Hematopoietic multipotent progenitor cell (in vitro differentiated cells): ENCODE data around the gene EFTUD2. TPM values are rescaled to one million over a fixed set of nuclear protein-coding genes. Genes with fewer than 3 reads are reported as not detected.
"Not testable (repeated sequence)": the region's sequence is repeated elsewhere in the genome, so short reads cannot be mapped to it uniquely, and the experiment has no call there.

Experiments used
- DNase-seq, 3 donors: peaks; one replicate each; pipeline ENCODE4 v3.0.0-alpha.2; 2011 to 2015; ENCODE audit warnings: low read depth in 2 of 3, low spot score in 2 of 3
- total RNA-seq: library from RNA; depleted of rRNA; stranded (reverse); fragments of >200 nt; gene quantifications from one replicate; pipeline ENCODE4 v1.2.3, GENCODE V29; 2012

Gene EFTUD2
- total RNA-seq: 121 TPM

DNA sequence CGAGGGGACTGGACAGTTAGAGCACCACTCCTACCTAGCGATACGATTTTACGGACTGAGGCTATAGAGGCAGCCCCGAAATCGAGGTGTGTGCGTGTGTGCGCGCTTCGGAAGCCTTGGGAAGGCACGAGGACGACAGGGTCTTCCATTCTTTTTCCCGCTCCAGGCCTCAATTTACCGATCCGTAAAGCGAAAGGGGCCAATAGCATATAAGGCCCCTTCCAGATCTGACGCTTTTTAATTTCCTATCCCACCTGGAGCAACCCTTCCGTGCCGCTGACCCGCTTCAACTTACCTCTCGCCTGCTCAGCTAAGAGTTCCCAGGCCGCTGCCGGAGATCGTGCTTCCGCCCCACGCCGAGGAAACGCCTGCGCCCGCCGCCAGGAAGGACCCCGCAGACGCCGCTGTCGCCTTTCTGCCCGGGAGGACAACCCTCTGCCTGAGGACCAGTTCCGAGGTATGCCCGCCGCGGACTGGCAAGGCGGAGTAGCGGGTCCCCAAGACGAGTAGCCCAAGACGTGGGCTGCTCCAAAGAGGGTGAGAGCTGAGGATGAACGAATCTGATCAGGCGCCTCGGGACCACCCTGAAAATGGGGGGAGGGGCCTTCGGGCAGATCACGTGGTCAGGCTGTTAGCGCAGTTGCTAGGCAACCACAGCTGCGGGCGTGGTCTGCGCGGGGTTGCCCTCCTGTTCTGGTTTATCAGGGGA, at the start of gene EFTUD2:
EFTUD2 (minus strand) TSS at position 372 of the 709 bp plus-strand sequence. CDS start 4,924 bp downstream, outside the sequence.
- peak; percentile 91 to 98 (median 92) for DNase-seq

DNA sequence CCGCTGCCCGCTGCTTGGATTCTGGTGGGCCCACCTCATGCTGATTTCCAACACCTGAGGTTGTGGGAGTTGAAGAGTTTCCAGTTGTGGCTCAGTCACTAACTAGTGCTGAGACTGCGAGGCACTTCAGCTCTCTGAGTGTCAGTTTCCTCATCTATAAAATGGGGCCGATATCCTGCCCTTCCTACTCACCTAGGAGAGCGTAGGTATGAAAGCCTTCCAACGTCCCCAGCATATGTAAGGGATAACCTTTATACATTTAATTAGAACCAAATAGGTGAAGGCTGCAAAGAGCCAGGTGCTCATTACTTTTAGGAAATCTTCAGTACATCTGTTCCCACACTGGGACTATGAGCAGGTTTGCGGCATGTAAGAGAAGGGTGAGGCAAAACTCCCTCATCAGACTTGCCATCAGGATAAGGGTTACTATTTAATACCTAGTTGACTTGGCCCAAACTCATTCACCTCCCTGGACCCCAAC, 49.1 kb upstream of the EFTUD2 start:
- no peak for DNase-seq

DNA sequence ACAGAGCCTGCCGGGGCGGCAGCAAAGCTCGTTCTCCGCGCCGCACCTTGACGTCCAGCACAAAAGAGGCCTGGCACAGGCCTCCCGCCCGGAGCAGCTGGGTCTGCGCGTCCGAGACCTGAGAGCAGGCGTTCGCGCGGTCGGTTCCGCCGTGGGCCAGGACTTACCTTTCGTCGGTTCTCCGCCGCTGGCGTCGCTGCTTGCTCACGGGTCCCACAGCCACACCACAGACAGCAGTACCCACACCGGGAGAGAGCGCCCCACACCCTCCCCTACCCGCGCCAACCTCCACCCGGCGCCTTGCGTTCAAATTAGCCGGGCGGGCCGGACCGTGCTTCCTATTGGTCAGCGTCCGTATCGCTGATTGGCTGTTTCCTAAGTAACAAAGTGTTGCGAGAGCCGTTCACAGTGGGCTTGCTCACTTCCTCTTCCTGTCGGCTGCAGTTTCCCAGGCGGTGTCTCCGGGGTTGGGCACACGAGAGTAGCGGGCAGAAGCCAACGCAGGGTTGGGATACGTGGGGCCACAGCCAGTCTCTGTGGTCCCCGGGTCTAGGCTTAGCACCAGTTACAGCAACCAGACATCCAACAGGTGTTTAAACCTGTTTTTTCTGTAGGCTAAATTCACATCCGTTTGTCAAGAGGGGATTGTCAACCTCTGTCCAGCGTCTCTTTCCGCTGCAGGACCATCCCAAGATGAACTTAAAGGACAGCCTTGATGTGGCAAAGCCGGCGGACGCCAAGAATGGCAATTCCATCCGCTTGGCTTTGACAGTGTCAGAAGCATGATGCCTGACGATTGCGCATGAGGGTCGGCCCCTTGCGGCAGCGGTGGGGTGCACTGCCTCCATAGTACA, 48.4 kb upstream of the EFTUD2 start, which contains the start of gene KIF18B:
KIF18B (minus strand) TSS at position 313 of the 854 bp plus-strand sequence. CDS start 11,429 bp downstream, outside the sequence.
- DNase-seq: peak; percentile 69 to 96 (median 91)

DNA sequence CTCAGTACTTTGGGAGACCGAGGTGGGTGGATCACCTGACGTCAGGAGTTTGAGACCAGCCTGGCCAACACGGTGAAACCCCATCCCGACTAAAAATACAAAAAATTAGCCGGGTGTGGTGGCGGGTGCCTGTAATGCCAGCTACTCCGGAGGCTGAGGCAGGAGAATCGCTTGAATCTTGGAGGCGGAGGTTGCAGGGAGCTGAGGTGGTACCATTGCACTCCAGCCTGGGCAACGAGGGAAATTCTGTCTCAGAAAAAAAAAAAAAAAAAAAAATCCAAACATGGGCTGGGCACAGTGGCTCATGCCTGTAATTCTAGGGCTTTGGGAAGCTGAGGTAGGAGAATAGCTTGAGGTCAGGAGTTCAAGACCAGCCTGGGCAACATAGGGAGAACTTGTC, 46.4 kb upstream of the EFTUD2 start:
- not testable (repeated sequence) for DNase-seq

DNA sequence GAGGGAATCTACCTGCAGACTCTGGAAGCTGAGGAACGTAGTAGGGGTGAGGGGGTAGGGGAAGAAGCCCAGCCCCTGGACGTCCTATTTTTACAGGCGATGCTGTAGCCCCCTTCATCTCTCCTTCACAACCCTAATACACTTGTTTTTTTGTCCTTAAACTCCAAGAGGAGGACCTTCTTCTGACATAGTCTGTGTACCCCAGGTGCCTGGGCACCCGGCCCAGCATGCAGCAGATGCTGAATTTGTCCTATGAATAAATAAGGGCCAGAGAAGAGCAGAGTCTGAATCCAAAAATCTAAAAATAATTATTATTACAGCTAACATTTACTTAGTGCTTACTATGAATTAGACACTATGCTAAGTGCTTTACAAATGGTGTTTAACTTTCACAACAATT, 43.2 kb upstream of the EFTUD2 start:
- DNase-seq: no peak

DNA sequence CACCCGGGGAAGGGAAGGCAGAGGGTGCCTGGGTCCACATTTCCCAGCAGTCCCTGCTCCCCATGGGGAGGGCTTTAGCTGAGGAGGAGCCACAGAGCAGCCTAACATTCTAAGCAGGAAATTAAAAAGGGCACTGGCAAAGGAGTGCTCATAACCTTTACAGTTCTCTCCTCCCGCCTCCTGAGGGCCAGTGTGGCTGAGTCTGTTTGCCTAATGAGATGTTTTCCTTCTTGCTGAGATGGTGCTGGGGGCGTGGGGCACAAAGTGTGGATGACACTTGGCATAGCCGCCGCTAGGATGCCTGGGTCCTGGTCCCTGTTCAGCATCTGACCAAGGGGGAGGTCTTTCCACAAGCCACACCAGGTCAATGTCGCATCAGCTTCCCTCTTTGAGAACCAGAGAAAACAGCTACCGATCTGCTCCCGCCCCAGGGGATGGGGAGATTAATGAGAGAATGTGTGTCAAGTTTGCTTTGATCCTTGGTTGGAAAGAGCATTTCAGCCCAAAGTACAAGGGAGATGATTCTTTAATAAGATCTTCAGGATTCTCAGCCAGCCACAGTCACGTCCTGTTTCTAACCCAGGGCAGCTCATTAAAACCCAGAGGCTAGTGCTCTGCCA, 42.6 kb upstream of the EFTUD2 start:
- DNase-seq: no peak

DNA sequence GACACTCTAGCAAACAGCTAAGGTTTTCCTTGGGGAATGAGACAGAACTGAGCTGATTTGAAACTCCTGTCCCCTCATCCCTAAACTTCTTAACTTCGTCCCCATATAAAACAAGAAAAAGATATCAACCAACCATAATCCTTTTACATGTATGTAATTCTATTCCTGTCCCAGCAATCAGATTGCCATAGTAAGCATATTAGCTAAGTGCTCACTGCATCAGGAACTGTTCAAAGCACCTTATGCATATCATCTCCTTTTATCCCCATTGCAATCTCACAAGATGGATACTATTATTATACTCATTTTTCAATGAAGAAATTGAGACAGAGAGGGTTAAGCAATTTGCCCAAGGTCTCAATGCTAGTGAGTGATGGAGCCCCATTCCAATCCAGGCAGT, 41.5 kb upstream of the EFTUD2 start:
- DNase-seq: no peak

DNA sequence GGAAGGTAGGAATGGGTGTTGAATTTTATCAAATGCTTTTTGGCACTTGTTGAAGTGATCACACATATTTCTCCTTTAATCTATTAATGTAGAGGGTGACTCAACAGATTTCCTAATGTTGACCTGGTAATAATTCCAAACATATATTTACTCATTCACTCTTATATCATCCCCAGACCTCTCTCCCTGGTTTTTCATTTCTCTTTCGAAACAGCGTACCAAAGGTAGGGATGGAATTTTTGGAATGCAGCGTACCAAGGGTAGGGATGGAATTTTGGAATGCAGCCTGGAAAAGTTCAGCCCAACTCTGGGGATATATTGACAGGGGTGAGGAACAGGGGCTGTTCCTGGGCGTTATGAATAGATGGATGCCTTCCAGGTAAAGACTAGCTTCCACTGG, 41.1 kb upstream of the EFTUD2 start:
- DNase-seq: no peak

DNA sequence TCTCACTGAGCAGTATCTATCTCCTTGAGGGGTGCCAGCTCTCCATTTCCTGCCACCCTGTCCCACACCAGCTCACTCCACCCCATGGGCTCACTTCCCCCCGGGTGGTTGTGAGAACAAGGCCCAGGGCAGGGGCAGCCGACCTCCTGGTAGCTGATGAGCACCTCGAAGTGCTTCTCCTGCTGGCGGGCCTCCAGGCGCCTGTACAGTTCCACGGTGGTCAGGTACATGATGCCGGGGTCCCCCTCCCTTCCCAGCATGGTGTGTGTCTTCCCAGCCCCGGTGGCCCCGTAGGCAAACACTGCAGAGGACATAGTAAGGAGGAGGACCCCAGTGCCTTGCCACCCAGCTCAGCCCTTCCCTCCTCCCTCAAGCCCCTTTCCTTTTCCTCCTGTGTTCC, 35.9 kb upstream of the EFTUD2 start:
- no peak for DNase-seq

DNA sequence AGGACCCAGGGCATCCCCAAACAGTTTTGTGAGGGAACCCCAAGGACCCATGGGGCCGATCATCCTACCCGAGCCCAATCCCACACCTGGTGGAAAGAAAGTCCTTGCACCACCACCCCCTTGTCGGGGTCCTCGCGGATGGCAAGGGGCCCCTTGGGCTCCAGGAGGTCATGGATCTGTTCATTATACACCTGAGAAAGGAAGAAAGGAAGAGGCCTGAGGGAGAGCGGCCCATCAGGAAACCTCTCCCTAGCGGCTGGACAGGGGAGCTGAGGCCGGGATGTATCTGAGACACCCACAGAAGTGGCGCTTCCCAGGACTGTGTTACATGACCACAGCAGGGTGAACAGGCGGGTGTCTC, 35.5 kb upstream of the EFTUD2 start:
- DNase-seq: no peak

DNA sequence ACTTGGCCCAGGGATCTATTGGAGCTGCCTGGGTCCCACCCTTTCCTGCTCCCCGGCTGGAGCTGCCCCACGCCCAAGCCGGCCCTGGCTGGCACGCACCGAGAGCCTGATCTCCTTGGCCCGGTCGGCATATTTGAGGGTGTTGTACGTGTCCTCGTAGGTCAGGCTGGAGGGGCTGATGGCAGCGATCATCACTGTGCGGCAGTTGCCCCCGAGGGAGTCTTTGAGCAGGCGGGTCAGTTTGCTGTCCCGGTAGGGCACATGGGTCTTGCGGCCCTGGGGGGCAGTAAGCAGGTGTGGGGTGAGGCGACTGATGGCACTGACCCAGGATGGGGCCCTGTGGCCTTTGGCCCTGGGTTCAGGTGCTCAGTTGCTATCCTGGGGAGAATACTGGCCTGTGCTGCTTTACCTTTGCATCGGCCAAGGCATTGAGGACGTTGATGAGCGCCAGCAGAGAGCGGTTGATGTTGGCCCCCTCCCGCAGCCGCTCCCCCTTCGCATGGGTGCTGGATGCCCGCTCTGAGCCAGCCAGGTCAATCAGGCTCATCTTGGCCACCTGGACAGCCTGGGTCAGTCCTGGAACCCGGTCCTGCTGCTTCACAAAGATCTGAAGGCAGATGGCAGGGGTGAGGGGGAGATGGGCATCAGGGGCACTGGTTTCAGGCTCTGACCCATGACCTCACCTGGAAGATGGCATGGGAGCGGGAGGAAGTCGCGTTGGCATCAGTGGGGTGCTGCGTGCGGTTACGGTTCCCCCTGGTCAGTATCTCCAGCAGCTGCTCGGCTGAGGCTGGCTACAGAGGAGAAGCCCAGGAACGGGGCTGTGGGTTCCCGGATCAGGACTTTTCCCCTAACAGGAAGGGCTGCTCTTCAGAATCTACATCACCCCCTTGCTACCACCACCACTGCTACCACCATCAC, 34.8 kb upstream of the EFTUD2 start:
- no peak for DNase-seq

DNA sequence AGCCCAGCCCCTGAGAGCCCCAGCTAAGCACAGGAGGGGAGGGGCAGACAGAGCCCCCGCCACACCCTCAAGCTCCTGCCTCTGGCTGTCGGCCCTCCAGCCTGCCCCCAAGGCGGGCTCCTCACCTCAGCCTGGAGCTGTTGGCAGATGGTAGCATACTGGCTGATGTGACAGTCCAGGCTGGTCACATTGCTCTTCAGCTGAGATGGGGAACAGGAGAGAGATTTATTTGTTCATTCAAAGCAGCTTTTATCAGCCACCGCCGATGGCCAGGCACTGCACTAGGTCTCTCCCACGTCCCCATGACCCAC, 33.5 kb upstream of the EFTUD2 start:
- DNase-seq: no peak

DNA sequence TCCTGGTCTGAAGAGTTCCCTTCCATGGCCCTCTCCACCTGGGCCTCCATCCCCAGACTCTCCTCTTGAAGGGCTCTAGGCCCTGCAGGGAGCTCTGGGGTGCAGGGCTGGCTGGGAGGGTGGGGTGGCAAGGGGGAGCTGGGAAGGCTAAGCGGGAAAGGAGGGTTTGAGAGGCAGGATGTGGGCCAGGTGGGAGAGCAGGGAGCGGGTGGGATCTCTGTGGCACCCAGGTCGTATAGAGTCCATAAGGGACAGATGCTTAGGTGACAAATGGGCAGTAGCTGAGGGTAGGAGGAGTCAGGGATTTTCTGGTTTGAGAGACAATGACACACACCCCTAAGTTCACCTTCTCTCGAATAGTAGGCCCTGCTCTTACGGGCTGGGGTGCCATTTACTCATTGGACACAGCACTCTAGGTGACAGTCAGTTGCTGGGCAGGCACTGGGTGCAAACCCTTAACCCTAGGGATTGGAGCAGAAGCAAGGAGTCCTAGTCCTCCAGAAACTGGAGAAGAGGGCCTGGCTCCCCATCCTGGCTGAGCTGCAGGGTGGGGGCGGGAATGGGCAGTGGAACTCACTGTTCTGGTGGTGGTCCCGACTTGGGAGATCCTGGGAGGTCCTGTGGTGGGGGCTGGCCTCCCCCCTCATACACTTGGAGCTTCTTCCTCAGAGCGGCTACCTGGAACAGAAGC, 33.0 kb upstream of the EFTUD2 start:
- no peak for DNase-seq

DNA sequence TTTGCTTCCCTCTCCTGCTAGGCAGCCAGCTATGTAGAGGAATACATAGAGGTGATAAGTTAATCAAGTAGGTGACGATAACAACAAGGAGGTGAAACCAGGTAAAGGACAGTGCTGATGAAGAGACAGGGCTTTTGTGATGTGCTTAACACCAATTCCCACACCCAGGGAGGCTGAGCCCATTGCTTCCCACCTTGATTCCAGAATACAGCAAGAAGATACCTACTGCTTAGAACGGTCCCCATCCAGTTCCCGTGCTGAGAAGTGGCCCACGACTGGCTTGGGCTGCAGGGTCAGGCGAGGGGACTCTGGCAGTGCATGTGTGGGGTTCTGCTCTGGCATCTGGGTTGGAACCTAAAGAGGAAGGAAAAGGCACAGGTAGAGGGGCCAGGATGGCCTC, 32.1 kb upstream of the EFTUD2 start:
- no peak for DNase-seq

DNA sequence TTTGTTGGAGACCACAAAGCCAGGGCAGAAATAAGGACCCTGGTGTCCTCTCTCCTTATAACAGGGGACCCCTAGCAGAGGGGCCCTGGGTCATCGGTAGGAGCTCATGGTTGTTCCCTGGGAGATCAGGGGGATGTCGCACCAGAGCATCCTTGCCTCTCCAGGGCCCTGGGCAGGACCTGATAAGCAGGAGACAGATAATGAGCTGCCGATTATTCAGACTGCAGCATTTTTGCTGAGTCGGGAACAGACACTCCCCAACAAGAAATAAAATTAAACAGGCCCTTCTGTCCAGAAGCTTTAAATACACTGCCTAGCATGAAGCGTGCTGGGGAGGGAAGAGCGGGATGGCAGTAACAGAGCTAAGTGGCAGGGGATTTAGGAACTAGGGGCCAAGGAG, 31.4 kb upstream of the EFTUD2 start:
- no peak for DNase-seq

DNA sequence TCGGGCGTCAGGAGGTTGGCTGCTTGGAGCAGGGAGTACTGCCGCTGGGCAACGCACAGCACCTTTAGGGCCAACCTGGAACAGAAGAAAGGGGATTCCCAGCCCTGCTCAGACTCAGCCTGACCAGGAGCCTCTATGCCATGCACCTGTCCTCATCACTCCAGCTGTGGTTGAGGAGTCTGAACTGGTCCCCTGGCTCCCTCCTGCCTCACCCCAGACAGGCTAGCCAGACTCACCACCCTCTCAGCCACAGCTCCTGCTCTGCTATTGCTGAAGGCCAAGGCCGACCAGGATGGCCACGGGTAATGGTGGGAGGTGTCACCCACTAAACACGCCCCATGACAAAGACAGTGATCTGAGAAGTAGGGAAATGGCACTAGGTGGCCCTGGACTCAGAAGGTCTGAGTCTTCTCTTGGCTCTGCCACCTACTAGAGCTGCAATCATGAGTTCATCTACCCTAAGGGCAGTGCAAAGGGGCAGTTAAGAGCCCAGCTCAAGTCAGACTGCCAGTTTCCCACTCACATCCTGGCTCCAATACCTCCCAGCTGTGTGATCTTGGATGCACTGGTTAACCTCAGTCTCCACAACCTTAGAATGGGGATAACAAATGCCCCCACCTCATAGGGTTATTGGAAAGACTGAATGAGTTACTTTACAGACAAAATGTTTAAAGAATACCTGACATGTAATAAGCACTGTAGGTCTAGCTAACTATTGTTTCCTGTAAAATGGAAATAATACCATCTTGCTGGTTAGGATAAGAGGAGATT, 29.9 kb upstream of the EFTUD2 start:
- DNase-seq: no peak

DNA sequence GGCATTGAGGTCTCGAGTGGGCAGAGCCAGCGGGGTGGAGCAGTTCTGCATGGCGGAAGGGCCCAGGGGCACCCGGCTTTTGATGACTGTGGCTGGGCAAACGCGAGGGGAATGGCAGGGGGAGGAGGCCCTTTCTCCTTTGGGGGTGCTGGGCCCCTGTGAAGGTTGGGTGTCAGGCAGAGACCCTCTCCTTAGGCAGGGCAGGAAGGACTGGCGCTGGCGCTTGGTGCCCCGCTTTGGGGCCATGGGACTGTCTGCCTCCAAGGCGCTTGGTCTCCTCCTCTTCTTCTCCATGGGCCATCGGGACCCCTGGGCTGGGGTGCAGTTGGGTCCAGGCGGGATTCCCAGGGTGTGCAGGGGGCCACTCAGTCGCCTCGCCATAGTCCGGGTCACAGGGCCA, 28.9 kb upstream of the EFTUD2 start:
- no peak for DNase-seq

DNA sequence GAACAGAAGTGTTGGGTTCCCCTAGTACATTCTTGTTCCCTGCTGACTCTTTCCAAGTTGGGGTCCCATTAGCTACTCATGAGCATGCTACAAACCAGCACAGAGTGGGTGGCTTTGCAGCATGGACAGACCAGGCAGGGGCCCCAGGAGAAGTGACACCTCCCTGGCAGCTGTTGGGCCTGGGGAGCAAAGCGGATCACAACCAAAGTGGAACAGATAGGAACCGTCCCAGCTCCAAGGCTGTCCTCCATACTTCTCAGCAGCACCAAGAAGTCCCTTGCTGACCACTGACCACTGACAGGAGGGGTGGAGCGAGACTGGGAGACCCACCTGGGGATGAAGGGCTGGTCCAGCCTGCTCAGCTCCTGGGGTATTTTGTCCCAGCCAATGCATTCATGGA, 28.5 kb upstream of the EFTUD2 start:
- no peak for DNase-seq

DNA sequence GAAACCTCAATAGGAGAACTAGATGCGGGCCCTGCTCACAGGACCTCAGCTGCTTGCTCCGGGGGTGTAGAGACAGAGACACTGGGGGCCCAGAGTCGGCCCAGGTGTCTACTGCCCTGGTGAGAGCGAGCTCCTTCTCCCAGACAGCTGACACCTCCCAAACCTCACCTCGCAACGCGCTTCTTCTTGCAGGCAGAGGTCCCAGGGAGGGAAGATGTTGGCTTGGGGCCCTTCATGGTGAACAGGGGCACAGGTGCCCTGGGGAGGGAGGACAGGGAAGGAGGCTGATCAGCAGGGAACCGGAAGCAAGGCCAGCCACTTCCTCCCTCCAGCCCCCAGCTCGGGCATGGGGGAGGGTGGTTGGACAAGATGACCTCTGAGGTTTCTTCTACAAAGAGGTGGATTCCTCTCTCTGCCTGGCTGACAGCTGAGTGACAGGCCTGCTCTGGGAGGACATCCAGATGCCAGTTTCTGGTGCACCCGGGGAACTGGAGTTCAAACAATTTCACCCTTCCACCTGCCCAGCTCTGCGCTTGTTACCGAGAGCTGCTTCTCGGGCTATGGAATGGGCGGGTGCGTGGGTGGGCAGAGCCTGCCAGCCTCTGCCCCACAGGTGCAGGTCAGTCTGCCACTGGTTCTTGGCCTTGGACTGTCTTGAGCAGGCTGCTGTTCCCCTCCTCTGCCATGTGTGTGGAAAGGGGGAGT, 27.7 kb upstream of the EFTUD2 start:
- no peak for DNase-seq
